ENCODE results near the gene WWOX. TPM values are rescaled to one million over a fixed set of nuclear protein-coding genes. Genes with fewer than 3 reads are reported as not detected.

The WWOX gene
- total RNA-seq, 1 experiment from 2014 or later, result 15.6 TPM

GRCh38 chr16:78969721-78970120 is 870.3 kb downstream of the WWOX start:
- no peak overlapping the region for H3K9ac ChIP-seq (ENCODE audit: extremely low read depth, insufficient read length, low read length)
- no CpG with 5 or more reads among the region's 3 CpGs for WGBS (ENCODE audit: extremely low coverage, insufficient read length, low lambda C conversion rate)

More at GRCh38 chr16:78969721-78970120, 870.3 kb downstream of the WWOX start:
- H4K5ac ChIP-seq (ENCODE audit: insufficient read length, low read depth, low read length), result no peak overlapping the region
- no peak for DNase-seq
- no peaks in the 10 kb centered on the region for H3K79me2 ChIP-seq (ENCODE audit: insufficient read depth, low read length)
- no peak overlapping the region for H4K8ac ChIP-seq (replicated peaks; ENCODE audit: insufficient read length, low read depth, low read length)
- no peak overlapping the region for H3K14ac ChIP-seq (ENCODE audit: insufficient read depth, low read length)
- no peak overlapping the region for H3K18ac ChIP-seq (ENCODE audit: insufficient read length, low read depth, low read length)
- no peak overlapping the region for H3T11ph ChIP-seq (ENCODE audit: low read length)
- no peaks in the 10 kb centered on the region for H3K79me1 ChIP-seq (ENCODE audit: insufficient read depth, low read depth, low read length, poor library complexity, severe bottlenecking)
- H3K4me1 ChIP-seq (ENCODE audit: insufficient read depth, low read length), result peaks cover 2% of the 10 kb centered on the region; the same call in 1 of the 2 replicates
- no peak overlapping the region for H2BK12ac ChIP-seq (ENCODE audit: insufficient read length, low read depth, low read length)
- no peak overlapping the region for H2BK5ac ChIP-seq (ENCODE audit: insufficient read length, low read length)
- H3K27ac Mint-ChIP-seq, result no peak overlapping the region
- no peaks in the 10 kb centered on the region for H3K9me3 ChIP-seq (ENCODE audit: control insufficient read depth, low read depth, low read length)
- no peak overlapping the region for H3K4ac ChIP-seq (ENCODE audit: low read depth, low read length)
- no peak overlapping the region for H2BK120ac ChIP-seq (ENCODE audit: low read depth, low read length, poor library complexity, severe bottlenecking)
- H3K4me1 Mint-ChIP-seq, result peaks cover 21 to 30% of the 10 kb centered on the region in 2 experiments
- H3K36me3 Mint-ChIP-seq (ENCODE audit: insufficient read depth in 1 of 3, low read depth in 3 of 3), result no peaks in the 10 kb centered on the region; a peak in 2 of 7 replicates
- no peaks in the 10 kb centered on the region for H3K27me3 ChIP-seq (ENCODE audit: insufficient read depth, low read length)
- no peak overlapping the region for H3K23ac ChIP-seq (ENCODE audit: insufficient read length, low read depth, low read length)
- no peak for TF ChIP-seq CTCF (conservative IDR thresholded peaks at IDR 0.05)
- no peak overlapping the region for H3K4me3 Mint-ChIP-seq
- no peak overlapping the region for H2BK20ac ChIP-seq (ENCODE audit: low read depth, low read length, poor library complexity, severe bottlenecking)
- H3K27ac ChIP-seq (ENCODE audit: insufficient read length, low read depth, low read length), result no peak overlapping the region
- H3K23me2 ChIP-seq (ENCODE audit: insufficient read length, low read depth, low read length, poor library complexity, severe bottlenecking), result no peaks in the 10 kb centered on the region
- no peak overlapping the region for H3K4me2 ChIP-seq (ENCODE audit: insufficient read depth, insufficient read length, low read length)
- H4K91ac ChIP-seq (ENCODE audit: insufficient read length, low read depth, low read length), result no peak overlapping the region
- H2BK15ac ChIP-seq (ENCODE audit: low read depth, low read length), result no peak overlapping the region
- H2AFZ ChIP-seq (ENCODE audit: low read length), result no peak overlapping the region
- peaks cover 5 to 7% of the 10 kb centered on the region in 2 experiments; a peak in 2 of 5 replicates for H3K9me3 Mint-ChIP-seq
- no peak overlapping the region for H2AK5ac ChIP-seq (ENCODE audit: insufficient read length, low read length)
- H3K27me3 Mint-ChIP-seq (ENCODE audit: low read depth), result no peaks in the 10 kb centered on the region
- H3K56ac ChIP-seq (ENCODE audit: insufficient read length, low read depth, low read length), result no peak overlapping the region
- H4K20me1 ChIP-seq (ENCODE audit: control insufficient read depth, insufficient read depth, insufficient read length), result no peaks in the 10 kb centered on the region
